Measurements from ENCODE around the gene WWOX. TPM values are rescaled to one million over a fixed set of nuclear protein-coding genes. Genes with fewer than 3 reads are reported as not detected.

Gene WWOX
- total RNA-seq, 1 donor from 2014 or later, result 17.8 TPM

- no peaks in the 10 kb centered on the region for H3K4me1 Mint-ChIP-seq (ENCODE audit: low read depth)
- H3K4me3 Mint-ChIP-seq, result no peak overlapping the region
- no peaks in the 10 kb centered on the region for H3K9me3 Mint-ChIP-seq
- intact Hi-C loops (cut with micrococcal nuclease), result no loop called here
- no peaks in the 10 kb centered on the region for H3K27me3 Mint-ChIP-seq (ENCODE audit: insufficient read depth)
- no peaks in the 10 kb centered on the region for H3K36me3 Mint-ChIP-seq (ENCODE audit: low read depth)
- H3K27ac Mint-ChIP-seq, result no peak overlapping the region
- DNase-seq (ENCODE audit: low spot score), result no peak
Measured at GRCh38 chr16:78216166-78216745, 116.8 kb downstream of the WWOX start.

GRCh38 chr16:78217276-78217675, 117.8 kb downstream of the WWOX start:
- Mint-ChIP-seq H3K27me3 (ENCODE audit: insufficient read depth) (no peaks in the 10 kb centered on the region), H3K27ac (no peak overlapping the region), H3K4me3 (no peak overlapping the region), H3K9me3 (no peaks in the 10 kb centered on the region), H3K36me3 (ENCODE audit: low read depth) (no peaks in the 10 kb centered on the region), H3K4me1 (ENCODE audit: low read depth) (no peaks in the 10 kb centered on the region)
- intact Hi-C loops (cut with micrococcal nuclease), result no loop called here
- no peak for DNase-seq (ENCODE audit: low spot score)

- Mint-ChIP-seq H3K4me1 (ENCODE audit: low read depth) (no peaks in the 10 kb centered on the region), H3K27ac (no peak overlapping the region), H3K27me3 (ENCODE audit: insufficient read depth) (no peaks in the 10 kb centered on the region), H3K4me3 (no peak overlapping the region), H3K36me3 (ENCODE audit: low read depth) (no peaks in the 10 kb centered on the region), H3K9me3 (no peaks in the 10 kb centered on the region)
- intact Hi-C loops (cut with micrococcal nuclease), result no loop called here
- DNase-seq (ENCODE audit: low spot score), result no peak
Measured at GRCh38 chr16:78218279-78218678, 118.8 kb downstream of the WWOX start.

- Mint-ChIP-seq H3K27ac (no peak overlapping the region), H3K36me3 (ENCODE audit: low read depth) (no peaks in the 10 kb centered on the region), H3K27me3 (ENCODE audit: insufficient read depth) (no peaks in the 10 kb centered on the region), H3K4me3 (no peak overlapping the region), H3K4me1 (ENCODE audit: low read depth) (no peaks in the 10 kb centered on the region), H3K9me3 (no peaks in the 10 kb centered on the region)
- DNase-seq (ENCODE audit: low spot score), result no peak
- intact Hi-C loops (cut with micrococcal nuclease), result no loop called here
Measured at GRCh38 chr16:78218856-78219651, 119.6 kb downstream of the WWOX start.

- DNase-seq (ENCODE audit: low spot score), result no peak
- H3K9me3 Mint-ChIP-seq, result no peaks in the 10 kb centered on the region
- intact Hi-C loops (cut with micrococcal nuclease), result no loop called here
- H3K4me3 Mint-ChIP-seq, result no peak overlapping the region
- H3K27ac Mint-ChIP-seq, result no peak overlapping the region
- no peaks in the 10 kb centered on the region for H3K27me3 Mint-ChIP-seq (ENCODE audit: insufficient read depth)
- no peaks in the 10 kb centered on the region for H3K4me1 Mint-ChIP-seq (ENCODE audit: low read depth)
- H3K36me3 Mint-ChIP-seq (ENCODE audit: low read depth), result no peaks in the 10 kb centered on the region
Measured at GRCh38 chr16:78220571-78220970, 121.1 kb downstream of the WWOX start.

- H3K9me3 Mint-ChIP-seq, result no peaks in the 10 kb centered on the region
- no peak overlapping the region for H3K4me3 Mint-ChIP-seq
- intact Hi-C loops (cut with micrococcal nuclease), result no loop called here
- no peak for DNase-seq (ENCODE audit: low spot score)
- no peak overlapping the region for H3K27ac Mint-ChIP-seq
- H3K4me1 Mint-ChIP-seq (ENCODE audit: low read depth), result no peaks in the 10 kb centered on the region
- no peaks in the 10 kb centered on the region for H3K27me3 Mint-ChIP-seq (ENCODE audit: insufficient read depth)
- no peaks in the 10 kb centered on the region for H3K36me3 Mint-ChIP-seq (ENCODE audit: low read depth)
Measured at GRCh38 chr16:78221892-78222291, 122.4 kb downstream of the WWOX start.

GRCh38 chr16:78224342-78224741, 124.9 kb downstream of the WWOX start:
- intact Hi-C loops (cut with micrococcal nuclease), result no loop called here
- no peaks in the 10 kb centered on the region for H3K4me1 Mint-ChIP-seq (ENCODE audit: low read depth)
- no peaks in the 10 kb centered on the region for H3K36me3 Mint-ChIP-seq (ENCODE audit: low read depth)
- DNase-seq (ENCODE audit: low spot score), result no peak
- H3K27ac Mint-ChIP-seq, result no peak overlapping the region
- H3K9me3 Mint-ChIP-seq, result no peaks in the 10 kb centered on the region
- H3K4me3 Mint-ChIP-seq, result no peak overlapping the region
- no peaks in the 10 kb centered on the region for H3K27me3 Mint-ChIP-seq (ENCODE audit: insufficient read depth)

GRCh38 chr16:78225919-78226318, 126.5 kb downstream of the WWOX start:
- no peaks in the 10 kb centered on the region for H3K9me3 Mint-ChIP-seq
- intact Hi-C loops (cut with micrococcal nuclease), result no loop called here
- no peaks in the 10 kb centered on the region for H3K36me3 Mint-ChIP-seq (ENCODE audit: low read depth)
- no peak overlapping the region for H3K27ac Mint-ChIP-seq
- no peak for DNase-seq (ENCODE audit: low spot score)
- no peaks in the 10 kb centered on the region for H3K4me1 Mint-ChIP-seq (ENCODE audit: low read depth)
- H3K4me3 Mint-ChIP-seq, result no peak overlapping the region
- H3K27me3 Mint-ChIP-seq (ENCODE audit: insufficient read depth), result no peaks in the 10 kb centered on the region

- Mint-ChIP-seq H3K4me3 (no peak overlapping the region), H3K4me1 (ENCODE audit: low read depth) (no peaks in the 10 kb centered on the region), H3K27ac (no peak overlapping the region), H3K9me3 (no peaks in the 10 kb centered on the region), H3K36me3 (ENCODE audit: low read depth) (no peaks in the 10 kb centered on the region), H3K27me3 (ENCODE audit: insufficient read depth) (no peaks in the 10 kb centered on the region)
- DNase-seq (ENCODE audit: low spot score), result no peak
- intact Hi-C loops (cut with micrococcal nuclease), result no loop called here
Measured at GRCh38 chr16:78227855-78228254, 128.4 kb downstream of the WWOX start.

- Mint-ChIP-seq H3K9me3 (no peaks in the 10 kb centered on the region), H3K36me3 (ENCODE audit: low read depth) (no peaks in the 10 kb centered on the region), H3K4me1 (ENCODE audit: low read depth) (no peaks in the 10 kb centered on the region), H3K27me3 (ENCODE audit: insufficient read depth) (no peaks in the 10 kb centered on the region), H3K4me3 (no peak overlapping the region), H3K27ac (no peak overlapping the region)
- no peak for DNase-seq (ENCODE audit: low spot score)
- intact Hi-C loops (cut with micrococcal nuclease), result no loop called here
Measured at GRCh38 chr16:78228704-78229103, 129.2 kb downstream of the WWOX start.

- intact Hi-C loops (cut with micrococcal nuclease), result no loop called here
- Mint-ChIP-seq H3K36me3 (ENCODE audit: low read depth) (no peaks in the 10 kb centered on the region), H3K4me1 (ENCODE audit: low read depth) (no peaks in the 10 kb centered on the region), H3K4me3 (no peak overlapping the region), H3K27ac (no peak overlapping the region), H3K9me3 (no peaks in the 10 kb centered on the region), H3K27me3 (ENCODE audit: insufficient read depth) (no peaks in the 10 kb centered on the region)
- no peak for DNase-seq (ENCODE audit: low spot score)
Measured at GRCh38 chr16:78230832-78231231, 131.4 kb downstream of the WWOX start.

- Mint-ChIP-seq H3K27me3 (ENCODE audit: insufficient read depth) (no peaks in the 10 kb centered on the region), H3K9me3 (no peaks in the 10 kb centered on the region), H3K27ac (no peak overlapping the region), H3K4me3 (no peak overlapping the region), H3K36me3 (ENCODE audit: low read depth) (no peaks in the 10 kb centered on the region), H3K4me1 (ENCODE audit: low read depth) (no peaks in the 10 kb centered on the region)
- intact Hi-C loops (cut with micrococcal nuclease), result loop anchor here (1.0 kb wide), 1 partner anchor 112 kb away; no protein-coding TSS in a partner anchor
- peak; percentile 41 for DNase-seq (ENCODE audit: low spot score)
Measured at GRCh38 chr16:78235168-78235800, 135.8 kb downstream of the WWOX start.

- Mint-ChIP-seq H3K36me3 (ENCODE audit: low read depth) (no peaks in the 10 kb centered on the region), H3K4me3 (no peak overlapping the region), H3K27me3 (ENCODE audit: insufficient read depth) (no peaks in the 10 kb centered on the region), H3K27ac (no peak overlapping the region), H3K4me1 (ENCODE audit: low read depth) (no peaks in the 10 kb centered on the region), H3K9me3 (no peaks in the 10 kb centered on the region)
- intact Hi-C loops (cut with micrococcal nuclease), result loop anchor here (1.0 kb wide), 1 partner anchor 113 kb away; no protein-coding TSS in a partner anchor
- no peak for DNase-seq (ENCODE audit: low spot score)
Measured at GRCh38 chr16:78235876-78236275, 136.4 kb downstream of the WWOX start.

All from activated T-helper 1 cell treated with anti-CD3 and anti-CD28 coated beads, Interleukin-12 subunit alpha, Interleukin-12 subunit beta, Interleukin-2, Interleukin-4 antibody, amounts not matched to agents 30 ng/mL and 10 ng/mL and 1 ng/mL, durations not matched to agents 14 hours and 24 hours and 36 hours (primary cell).